HG02759 (cell line): ENCODE data around the gene SLC9A9.
"Not testable (repeated sequence)": the region's sequence is repeated elsewhere in the genome, so short reads cannot be mapped to it uniquely, and the experiment has no call there.

Experiments used
- ATAC-seq: cut with Tn5 transposase; IDR thresholded peaks from one replicate; pipeline ENCODE4 v1.9.1; 2021; ENCODE audit warnings: mild to moderate bottlenecking, moderate library complexity; ENCODE audit not compliant: unreplicated experiment

The SLC9A9 gene

DNA sequence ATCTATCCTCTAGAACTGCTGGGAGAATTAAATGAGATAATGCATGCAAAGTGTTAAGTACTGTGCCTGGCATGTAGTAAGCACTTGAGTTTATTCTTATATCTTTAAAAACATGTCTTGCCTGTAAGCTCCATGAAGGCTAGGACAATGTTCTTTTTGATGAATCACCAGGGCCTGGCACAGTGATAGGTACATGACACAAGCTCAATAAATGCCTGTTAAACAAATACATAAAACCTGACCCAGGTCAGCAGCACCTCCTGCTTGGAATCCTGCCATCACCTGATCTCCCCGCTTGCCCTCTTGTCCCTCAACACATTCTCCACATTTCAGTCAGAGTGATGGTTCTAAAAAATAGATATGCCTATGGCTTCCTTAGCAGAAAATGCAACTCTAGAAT is 541.9 kb downstream of the SLC9A9 start:
- no peak for ATAC-seq

DNA sequence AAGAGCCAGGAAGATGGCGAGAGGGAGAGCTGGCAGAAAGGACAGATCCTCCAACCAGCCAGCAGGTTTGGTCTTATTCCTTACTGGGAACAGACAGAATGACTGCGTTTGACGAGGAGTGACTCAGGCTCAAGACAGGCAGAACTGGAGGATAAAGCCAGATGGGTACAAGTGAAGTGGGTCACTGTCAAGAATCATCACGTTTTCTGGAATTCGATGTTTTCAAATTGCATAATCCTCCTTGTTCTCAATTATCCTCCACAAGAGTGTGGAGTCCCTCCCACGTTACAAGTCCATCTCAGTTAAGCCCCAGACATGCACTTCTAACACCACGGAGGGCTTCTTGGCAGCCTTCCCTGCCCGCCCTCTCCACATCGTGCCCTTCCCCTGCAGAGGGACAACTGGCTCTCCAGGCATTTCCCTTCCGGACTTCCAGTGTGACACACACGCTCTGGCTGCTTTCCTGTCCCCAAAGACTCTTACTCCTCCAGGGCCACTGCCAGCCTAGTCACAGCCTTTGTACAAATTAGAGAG is 545.6 kb downstream of the SLC9A9 start:
- ATAC-seq: no peak

- no peak for ATAC-seq
These were observed 547.0 kb downstream of the SLC9A9 start for GRCh38 chr3:143301031-143301901.

- ATAC-seq: no peak
These were observed 549.3 kb downstream of the SLC9A9 start for GRCh38 chr3:143298886-143299535.

- ATAC-seq: no peak
These were observed 549.9 kb downstream of the SLC9A9 start for GRCh38 chr3:143298380-143298779.

DNA sequence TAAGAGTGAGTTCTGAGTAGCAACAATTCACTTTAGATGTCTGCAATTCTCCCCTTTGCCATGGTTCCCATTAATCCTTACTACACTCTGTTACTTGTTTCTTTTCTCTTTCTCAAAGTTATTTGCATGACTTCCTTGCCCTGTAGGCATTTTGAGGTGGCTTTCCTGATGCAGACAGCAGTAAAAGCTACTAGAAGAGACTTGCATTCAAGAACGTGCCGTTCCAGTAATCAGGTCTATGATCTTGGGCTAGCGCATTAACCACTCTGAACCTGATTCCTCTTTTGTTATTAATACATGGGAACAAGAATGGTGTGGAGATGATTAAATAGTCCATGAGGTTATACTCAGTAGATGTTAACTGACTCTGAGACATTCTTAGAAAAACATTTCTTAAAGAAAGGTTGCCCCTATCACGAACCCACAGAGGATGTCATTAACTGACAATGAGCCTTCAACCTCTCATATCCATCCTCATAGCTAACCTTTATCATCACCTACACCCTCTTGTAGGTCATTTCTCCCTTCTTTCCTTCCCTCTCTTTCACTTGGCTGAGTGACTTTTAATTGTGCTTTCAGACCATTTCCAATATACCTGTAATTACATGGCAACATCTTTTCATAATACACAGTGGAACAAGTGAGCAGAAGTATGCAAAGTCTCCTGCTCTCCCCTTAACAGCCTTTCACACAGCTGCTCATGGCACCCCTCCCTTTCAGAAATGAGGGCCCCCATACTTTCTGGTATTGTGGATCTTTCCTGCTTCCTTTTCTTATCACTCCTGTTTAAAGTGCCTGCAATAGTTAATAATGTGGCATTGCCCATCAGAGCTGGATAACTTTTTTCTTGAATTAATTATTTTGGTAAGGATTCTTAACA is 552.8 kb downstream of the SLC9A9 start:
- ATAC-seq: no peak

GRCh38 chr3:143294188-143294587 is 554.1 kb downstream of the SLC9A9 start:
- peak; percentile 69 for ATAC-seq

DNA sequence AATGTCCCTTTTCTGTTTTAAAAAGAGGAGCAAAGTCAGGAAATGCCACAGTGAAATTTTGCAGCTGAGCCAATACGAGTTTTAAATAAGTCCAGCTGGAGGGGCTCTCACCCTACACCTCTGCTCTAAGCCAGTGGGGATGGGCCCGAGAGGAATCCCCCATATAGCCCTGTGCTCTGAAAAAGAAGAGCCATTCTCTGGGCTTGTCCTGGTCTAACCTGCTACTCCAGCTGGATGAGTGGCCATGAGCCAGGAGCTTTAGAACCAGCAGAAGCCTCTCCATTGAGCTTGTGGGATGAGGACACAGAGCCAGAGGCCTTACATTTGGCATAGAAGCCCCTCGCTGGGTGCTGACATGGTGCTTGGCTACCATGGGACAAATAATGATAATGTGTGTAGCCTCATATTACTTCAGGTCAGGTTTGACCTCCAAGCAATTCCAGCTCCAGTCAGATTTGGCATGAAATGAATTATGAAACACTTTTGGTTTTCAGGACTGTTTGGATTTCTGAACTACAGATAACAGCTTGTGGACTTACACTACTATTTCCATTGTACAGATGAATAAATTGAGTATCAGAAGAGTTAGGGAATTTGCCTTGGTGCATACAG is 556.3 kb downstream of the SLC9A9 start:
- no peak for ATAC-seq

GRCh38 chr3:143288944-143289343 is 559.3 kb downstream of the SLC9A9 start:
- ATAC-seq: no peak

- ATAC-seq: no peak
These were observed 560.9 kb downstream of the SLC9A9 start for GRCh38 chr3:143287403-143287802.

DNA sequence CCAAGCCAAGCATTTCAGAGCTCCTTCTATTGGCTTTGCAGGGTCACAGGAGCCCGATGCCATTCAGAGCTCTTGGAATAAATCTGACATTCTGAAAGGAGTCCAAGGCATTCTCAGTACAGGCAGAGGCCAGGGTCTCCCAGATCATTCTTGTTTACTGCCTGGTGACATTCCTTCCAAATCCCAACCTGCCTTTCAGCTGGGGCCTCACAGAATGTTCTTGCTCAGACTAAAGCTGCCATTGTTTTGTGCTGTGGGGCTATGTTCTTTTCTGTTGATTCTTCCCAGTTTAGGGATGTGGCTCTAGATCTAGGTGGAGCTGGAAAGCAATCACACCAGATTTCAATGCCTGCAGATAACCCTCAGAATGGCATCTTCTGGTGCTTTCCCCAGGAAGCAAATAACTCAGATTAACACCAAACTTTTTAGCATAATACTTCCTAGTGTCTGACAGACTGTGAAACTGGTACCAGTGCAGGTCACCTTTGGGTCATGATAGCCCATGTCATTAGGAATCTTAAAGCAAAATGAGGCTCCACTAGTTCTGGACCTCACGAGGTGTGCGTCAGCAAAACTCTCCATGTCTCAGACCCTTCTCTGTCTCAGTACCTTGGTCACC is 561.8 kb downstream of the SLC9A9 start:
- no peak for ATAC-seq

GRCh38 chr3:143283432-143284128 is 564.7 kb downstream of the SLC9A9 start:
- ATAC-seq: no peak

DNA sequence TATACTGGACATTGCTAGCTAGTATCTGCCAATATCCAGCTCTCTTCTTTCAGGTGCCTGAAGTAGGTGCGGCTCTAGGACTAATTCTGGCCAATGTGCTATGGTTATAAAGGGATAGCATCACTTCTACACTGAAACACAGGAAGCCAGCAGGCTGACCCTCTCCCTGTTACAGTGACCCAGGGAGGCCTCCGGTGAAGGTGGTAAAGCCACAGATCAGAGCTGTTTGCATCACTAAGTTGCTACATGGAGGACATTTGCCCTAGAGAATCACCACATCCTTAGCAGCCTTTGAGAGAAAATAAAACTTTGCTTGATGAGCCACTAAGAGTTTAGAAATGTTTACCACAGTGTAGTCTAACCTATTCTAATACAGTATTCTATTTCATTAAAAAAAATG is 567.3 kb downstream of the SLC9A9 start:
- ATAC-seq: no peak

- not testable (repeated sequence) for ATAC-seq
These were observed 568.7 kb downstream of the SLC9A9 start for GRCh38 chr3:143279567-143279966.

DNA sequence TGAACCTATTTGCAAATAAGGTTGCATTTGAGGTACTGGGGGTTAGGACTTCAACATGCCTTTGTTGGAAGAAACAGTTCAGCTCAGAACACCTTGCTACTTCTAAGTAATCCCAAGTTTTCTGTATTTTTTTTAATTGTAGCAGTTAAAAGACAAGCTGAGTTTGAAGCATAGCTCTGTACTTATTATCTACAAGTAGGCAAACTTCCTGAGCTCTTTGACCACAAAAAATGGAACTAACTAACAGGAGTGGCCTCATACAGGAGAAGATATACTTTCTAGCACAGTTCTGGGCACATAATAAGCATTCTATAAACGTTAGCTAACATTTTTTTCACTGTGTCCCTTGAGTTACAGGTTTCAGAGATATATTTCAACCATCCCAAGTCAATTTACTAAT is 569.5 kb downstream of the SLC9A9 start:
- ATAC-seq: no peak

GRCh38 chr3:143277531-143277930 is 570.7 kb downstream of the SLC9A9 start:
- ATAC-seq: no peak

DNA sequence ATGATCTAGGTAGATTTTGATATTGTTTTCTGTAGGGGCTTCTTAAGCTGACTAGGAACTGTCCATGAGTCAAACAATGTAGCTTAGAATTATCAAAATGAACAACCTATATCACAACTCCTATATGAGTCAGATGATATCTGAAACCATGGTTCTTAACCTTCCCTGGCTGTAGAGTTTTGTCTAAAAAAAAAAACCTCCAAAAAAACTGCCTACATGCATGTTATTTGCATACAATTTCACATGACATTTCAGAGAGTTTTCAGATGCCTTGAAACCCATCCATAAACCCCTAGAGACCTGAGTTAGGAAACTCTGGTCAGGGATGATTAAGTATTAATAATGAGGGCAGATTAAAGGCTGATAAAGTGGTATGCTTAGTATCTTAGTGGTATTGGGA is 571.7 kb downstream of the SLC9A9 start:
- peak; percentile 80 for ATAC-seq

GRCh38 chr3:143273975-143274690 is 574.1 kb downstream of the SLC9A9 start:
- no peak for ATAC-seq

DNA sequence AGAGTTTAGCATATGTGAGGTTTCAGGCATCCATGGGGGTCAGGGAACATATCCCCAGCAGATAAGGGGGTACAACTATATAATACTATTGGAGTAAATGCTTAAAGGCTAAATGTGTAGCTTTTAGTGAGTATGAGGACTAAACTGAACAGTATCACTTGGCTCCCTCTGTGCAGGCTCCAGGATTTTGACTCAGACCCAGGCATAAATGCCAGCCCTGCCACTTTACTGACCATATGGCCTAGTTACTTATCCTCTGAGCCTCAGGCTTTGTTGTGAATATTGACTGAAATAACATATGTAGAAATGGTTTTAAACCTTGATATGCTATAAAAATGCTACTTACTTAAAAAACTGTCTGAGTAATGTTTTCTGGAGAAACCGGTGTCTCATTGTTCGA is 577.1 kb downstream of the SLC9A9 start:
- ATAC-seq: no peak
